OCI-LY7 (cell line): Measurements from ENCODE around the gene NWD2.

Experiments used
- CTCF ChIP-seq: fragments of 200-600 bp; sonication (generic); conservative IDR thresholded peaks from 2 replicates; pipeline ENCODE4 v1.5.1; 2014; ENCODE audit warnings: mild to moderate bottlenecking, antibody characterized with exemption, low read length, moderate library complexity, mixed read lengths
- EZH2phosphoT487 ChIP-seq: fragments of 200-600 bp; sonication (generic); IDR thresholded peaks from 2 replicates; pipeline ENCODE4 v1.6.1; 2018; ENCODE audit warnings: low read depth, borderline replicate concordance, mild to moderate bottlenecking, mixed run types, antibody characterized with exemption, low read length, moderate library complexity, mixed read lengths

DNA sequence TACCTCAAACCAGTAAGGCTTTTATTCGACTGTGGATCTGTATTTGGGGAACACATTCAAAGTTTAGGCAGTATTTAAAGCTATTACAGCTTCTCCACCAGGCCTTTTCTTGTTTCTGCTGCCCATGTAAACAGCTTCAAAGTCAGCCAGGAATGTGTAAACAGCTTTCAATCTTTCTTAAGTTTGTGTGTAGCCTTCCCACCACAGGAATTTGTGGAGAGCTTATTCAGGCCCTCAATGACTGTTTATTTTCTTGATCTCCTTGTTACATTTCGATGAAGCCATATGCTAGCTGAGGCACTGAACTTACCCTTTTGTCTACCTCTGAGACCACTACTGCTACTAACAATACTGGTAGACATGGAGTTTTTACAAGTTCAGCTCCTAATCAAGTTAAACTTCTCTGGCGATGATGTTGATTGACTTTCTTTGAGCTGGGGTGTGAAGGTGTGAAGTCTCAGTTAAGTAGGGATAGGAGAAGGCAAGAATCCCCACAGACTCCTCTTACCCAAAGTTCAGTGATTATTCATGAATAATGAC is 72.6 kb downstream of the NWD2 start:
- TF ChIP-seq CTCF, result no peak
- TF ChIP-seq EZH2phosphoT487, result no peak
